Cardiac fibroblast (primary cell): ENCODE data around the gene PTTG1IP.

Source experiments
- DNase-seq, 2 donors: peaks; one replicate each; pipeline versions ENCODE4 v3.0.0 to v3.0.0-alpha.2; 2010; ENCODE audit warnings: low read depth in 2 of 2
- H3K4me3 ChIP-seq, 2 donors: replicated peaks in 1 of 2; 1 replicate in 1 of 2; 2 replicates in 1 of 2; pipeline ENCODE4 v1.5.1; 2011; ENCODE audit warnings: low read depth in 2 of 2, low read length in 2 of 2, mild to moderate bottlenecking in 2 of 2, moderate library complexity in 1 of 2
- TF ChIP-seq, protein P1 (sequence below): IDR thresholded peaks from one replicate; pipeline ENCODE4 v1.5.1; 2011; ENCODE audit warnings: low read depth, mild to moderate bottlenecking, low read length, inconsistent platforms

Gene PTTG1IP

DNA sequence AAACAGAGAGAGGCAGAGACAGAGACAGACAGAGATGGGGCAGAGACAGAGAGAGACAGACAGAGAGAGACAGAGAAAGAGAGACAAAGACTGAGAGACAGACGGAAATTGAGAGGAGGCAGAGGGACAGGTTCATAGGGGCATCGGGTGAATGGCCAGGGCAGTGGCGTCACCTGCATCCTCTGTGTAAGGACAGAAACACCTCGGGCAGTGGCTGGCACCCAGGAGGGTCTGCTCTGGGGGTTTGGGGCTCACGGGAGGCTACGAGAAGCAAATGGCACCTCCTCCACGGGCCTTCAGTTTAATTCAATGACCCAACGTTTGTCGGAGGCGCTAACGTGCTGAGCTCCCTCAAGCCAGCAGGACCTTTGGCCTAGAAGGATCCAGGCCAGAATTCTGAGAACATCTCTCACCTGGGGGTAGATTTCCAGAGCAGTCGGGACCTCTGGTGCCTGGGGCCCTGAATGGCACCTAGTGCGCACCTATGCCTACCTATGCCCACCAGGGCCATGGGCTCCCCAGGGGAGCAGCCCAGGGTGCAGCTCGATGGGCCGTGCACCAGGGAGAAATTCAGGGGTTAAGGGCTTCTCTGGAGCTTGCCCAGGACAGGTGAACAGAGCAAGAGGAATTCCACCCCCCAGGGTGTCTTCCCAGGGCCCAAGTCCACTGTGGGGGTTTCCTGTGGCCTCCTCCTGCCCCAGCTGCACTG, 20.6 kb upstream of the PTTG1IP start:
- DNase-seq, result no peak
- TF ChIP-seq, protein P1, sequence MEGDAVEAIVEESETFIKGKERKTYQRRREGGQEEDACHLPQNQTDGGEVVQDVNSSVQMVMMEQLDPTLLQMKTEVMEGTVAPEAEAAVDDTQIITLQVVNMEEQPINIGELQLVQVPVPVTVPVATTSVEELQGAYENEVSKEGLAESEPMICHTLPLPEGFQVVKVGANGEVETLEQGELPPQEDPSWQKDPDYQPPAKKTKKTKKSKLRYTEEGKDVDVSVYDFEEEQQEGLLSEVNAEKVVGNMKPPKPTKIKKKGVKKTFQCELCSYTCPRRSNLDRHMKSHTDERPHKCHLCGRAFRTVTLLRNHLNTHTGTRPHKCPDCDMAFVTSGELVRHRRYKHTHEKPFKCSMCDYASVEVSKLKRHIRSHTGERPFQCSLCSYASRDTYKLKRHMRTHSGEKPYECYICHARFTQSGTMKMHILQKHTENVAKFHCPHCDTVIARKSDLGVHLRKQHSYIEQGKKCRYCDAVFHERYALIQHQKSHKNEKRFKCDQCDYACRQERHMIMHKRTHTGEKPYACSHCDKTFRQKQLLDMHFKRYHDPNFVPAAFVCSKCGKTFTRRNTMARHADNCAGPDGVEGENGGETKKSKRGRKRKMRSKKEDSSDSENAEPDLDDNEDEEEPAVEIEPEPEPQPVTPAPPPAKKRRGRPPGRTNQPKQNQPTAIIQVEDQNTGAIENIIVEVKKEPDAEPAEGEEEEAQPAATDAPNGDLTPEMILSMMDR, result no peak
- no peak overlapping the region for H3K4me3 ChIP-seq

DNA sequence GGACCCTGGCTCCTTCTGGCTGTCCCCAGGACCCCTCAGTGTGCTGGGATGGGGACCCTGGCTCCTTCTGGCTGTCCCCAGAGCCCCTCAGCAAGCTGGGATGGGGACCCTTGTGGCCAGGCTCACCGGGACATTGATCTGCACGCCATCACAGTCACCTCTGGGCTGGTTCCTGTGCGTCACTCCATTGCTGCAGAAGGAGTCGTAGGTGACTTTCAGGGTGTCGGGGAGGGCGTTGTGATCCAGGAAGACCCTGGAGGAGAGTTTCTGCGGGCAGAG, 19.7 kb upstream of the PTTG1IP start:
- no peak for DNase-seq
- H3K4me3 ChIP-seq, result no peak overlapping the region
- TF ChIP-seq, protein P1, result no peak

DNA sequence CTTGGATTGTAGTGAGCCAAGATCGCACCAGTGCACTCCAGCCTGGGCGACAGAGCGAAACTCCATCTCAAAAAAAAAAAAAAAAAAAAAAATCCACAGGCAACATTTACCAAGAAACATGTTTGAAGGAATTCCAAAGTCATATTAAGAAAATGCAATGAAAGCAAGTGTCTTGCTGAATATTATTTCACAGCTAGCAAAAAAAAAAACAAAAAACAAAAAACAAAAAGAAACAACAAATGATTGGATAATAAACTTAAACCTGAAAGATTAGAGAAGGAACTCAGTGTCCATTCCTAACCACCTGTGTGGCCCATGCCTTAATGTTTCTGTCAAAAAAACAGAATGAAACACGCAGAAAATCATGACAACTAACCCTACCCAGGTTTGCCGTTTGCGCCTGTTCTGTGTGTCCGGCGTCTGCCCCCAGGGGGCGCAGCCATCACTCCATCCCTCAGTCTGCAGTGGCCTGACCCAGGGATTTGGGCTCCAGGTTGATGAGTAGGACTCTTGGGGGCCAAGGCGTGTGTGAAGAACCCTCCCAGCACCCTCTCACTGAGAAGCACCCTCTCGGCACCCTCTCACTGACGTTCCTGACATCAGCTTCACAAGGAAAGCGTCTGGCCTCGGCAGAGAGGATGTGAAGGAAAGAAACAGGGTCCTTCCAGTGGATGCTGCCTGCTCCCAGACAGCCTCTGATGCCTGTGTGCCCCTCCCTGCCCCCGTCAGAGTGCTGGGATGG, 19.2 kb upstream of the PTTG1IP start:
- TF ChIP-seq, protein P1, result peak; percentile 97
- DNase-seq, result peak; percentile 64 to 65
- H3K4me3 ChIP-seq, result no peak overlapping the region

DNA sequence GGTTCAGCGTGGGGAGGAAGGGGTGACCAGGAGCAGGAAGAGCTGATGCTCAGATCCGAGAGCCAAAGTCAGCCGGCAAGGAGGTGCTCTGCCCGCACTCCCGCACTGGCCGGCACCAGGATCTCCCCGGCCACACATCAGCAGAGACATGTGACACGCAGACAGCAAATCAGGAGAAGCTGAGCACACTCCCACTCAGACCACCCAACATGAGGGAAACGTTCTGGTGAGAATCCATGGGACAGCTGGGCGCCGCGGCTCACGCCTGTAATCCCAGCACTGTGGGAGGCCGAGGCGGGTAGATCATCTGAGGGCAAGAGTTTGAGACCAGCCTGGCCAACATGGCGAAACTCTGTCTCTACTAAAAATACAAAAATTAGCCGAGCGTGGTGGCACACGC, 18.6 kb upstream of the PTTG1IP start:
- TF ChIP-seq, protein P1, result no peak
- DNase-seq, result no peak

DNA sequence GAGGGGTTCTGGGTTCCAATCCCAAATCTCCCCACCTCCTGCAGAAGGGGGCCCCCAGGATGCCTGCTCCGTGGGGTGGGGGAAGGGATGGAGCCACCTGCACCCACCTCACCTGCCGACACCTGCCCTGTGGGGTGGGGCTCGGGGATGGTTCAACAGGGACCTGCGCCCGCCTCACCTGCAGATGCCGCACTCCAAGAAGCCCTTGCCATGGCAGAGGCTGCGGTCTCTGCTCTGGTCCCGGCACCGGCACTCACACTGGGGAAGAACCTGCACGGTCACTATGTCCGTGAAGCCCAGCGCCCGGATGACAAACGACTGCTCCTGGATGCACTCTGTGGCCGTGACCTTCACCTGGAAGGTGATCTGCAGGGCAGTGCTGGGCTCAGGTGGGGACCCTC, 18.1 kb upstream of the PTTG1IP start:
- H3K4me3 ChIP-seq, result no peak overlapping the region
- TF ChIP-seq, protein P1, result no peak
- DNase-seq, result no peak

More for the DNA sequence above, 18.6 kb upstream of the PTTG1IP start:
- H3K4me3 ChIP-seq, result no peak overlapping the region

DNA sequence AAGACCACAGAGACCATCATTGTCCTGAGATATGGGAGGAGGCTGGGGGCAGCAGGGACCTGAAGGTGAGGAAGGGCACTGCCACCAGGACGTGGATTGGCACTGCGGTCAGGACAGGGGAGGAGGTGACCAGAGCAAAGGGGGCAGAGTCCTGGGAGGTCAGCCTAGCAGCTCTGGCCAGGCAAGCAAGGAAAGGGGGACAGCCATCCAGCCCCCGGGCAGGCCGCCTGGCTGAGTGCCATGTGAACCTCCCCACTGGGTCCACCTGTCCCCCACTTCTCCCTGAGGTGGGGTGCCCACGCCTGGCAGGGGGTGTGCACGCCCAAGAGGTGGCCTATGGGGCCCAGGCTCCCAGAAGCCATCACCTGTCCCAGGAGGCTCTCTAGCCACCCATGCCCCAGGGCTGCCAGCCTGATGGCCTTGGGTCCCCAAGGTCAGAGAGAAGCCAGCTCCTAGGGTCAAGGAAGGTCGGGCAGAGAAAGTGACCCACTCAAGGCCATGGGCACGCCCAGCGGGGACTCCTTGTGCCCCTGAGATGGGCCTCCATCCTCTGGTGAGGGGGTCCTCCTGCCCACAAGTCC, 17.6 kb upstream of the PTTG1IP start:
- H3K4me3 ChIP-seq, result no peak overlapping the region
- TF ChIP-seq, protein P1, result no peak
- no peak for DNase-seq
